Activated CD4-positive, alpha-beta T cell treated with anti-CD3 and anti-CD28 coated beads for 1 hour (primary cell): ENCODE measurements around the gene CDR2L.

Experiments used
- DNase-seq: peaks from one replicate; pipeline ENCODE4 v3.0.0-alpha.2; 2020

The CDR2L gene

DNA sequence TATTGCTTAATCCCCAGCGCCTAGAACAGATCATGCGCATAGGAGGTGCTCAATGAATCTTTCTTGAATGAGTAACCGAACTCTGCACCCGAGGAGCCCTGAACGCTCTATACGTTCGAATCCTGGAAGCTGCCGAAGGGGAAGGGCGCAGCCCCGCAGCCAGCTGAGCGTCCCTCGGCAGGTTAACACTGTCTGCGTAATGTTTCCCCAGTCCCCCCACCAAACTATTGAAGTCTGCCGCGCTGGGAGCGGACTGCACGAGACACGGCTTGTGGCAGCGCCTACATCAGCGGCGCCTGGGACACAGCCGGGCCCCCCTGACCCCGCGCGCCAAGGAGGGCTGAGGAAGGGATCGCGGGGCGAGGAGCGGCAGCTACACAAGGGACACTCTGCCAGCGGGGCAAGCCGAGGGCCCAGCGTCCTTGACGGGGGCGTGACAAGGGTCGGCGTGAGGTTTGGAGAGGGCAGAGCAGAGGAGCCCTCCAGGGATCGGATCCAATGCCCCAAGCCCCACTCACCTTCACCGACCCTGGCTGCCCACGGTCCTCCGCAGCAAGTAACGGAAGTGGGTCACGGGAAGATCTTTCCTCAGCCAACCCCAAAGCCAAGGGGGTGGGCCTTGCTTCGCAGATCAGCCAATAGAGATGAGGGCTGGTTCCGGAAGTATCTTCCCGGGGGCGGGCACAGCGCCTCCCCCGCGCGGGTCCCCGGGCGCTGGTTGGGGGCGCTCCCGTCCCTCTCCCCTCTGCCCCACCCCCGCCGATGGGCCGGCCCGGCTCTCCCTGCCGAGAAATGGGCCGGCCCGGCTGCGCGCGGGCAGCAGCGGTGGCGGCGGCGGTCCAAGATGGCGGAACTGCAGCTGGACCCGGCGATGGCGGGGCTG, 59.2 kb downstream of the CDR2L start, which contains the start of the genes ATP5PD and KCTD2:
ATP5PD (minus strand) TSS at position 563 of the 883 bp plus-strand sequence. CDS start 4,319 bp downstream, outside the sequence.
KCTD2 (plus strand) TSS at position 819 of the 883 bp plus-strand sequence; CDS start at position 845, 26 bp downstream.
- peak; percentile 89 for DNase-seq

DNA sequence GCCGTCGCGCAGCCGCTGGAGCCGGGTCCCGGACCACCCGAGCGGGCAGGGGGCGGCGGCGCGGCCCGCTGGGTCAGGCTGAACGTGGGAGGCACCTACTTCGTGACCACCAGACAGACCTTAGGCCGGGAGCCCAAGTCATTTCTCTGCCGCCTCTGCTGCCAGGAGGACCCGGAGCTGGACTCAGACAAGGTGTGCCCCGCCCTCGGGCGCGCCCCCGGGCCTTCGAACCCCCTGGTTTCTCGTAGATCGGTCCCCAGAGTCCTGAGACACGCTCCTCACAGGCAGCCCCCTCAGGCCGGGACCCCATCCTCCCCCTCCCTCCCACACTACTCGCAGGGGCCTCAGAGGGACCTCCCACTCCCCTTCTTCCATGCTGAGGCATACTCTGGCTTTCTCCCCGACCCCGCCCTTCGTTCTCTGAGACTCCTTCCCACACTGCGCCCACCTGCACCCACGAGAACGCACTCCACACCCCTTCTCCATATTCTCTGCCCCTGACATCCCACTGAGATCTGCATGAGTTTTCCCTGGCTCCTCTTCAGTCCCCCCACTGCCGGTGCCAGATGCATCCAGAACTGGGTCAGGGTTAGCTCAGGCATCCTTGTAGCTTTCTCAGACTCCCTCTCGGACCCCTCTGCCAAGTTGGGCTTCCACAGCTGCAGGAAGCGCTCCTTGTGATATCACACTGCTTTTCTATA, 60.1 kb downstream of the CDR2L start:
- DNase-seq = peak; percentile 12

DNA sequence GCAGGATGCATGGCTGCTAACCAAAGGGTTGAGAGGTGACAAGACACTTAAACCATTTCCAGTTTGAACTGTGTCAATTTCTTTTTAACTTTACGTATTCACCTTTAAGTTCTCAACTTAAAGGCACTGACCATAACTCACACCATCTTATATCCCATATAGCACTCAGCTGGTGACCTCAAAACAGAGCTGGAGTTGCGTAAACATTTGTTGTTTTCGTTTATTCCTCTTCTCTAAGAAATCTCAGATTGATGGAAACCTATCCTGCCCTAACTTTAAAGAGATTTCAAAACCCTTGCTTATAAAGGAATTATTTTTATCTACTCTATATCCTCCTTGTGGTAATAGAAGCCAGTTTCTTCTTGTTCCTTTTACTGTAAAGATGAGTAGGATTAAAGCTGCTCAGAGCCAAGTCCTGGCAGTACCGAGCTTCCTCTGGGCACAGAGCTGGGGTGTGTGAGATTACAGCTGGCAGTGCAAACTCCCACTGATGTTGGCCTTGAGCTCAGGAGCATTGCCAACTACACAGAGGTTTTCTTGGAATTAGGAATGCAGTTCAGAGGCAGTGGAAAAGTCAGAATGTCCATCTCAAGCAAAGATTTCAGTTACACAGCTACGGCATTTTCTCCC, 60.9 kb downstream of the CDR2L start:
- no peak for DNase-seq

DNA sequence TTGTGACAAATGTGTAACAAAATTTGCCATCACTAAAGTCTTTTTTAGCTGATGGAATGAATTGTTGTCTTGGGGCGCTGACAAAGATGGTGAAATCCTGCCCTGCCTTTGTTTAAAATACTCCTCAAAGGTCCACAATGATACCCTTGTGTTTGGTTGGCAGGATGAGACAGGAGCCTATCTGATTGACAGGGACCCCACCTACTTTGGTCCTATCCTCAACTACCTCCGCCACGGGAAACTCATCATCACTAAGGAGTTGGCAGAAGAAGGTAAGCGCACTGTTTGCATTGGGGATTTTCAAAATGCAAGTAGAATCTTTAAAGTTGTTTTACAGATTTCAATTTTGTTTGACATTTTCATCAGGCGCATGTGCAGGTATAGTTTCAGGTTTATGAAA, 61.6 kb downstream of the CDR2L start:
- DNase-seq = no peak

DNA sequence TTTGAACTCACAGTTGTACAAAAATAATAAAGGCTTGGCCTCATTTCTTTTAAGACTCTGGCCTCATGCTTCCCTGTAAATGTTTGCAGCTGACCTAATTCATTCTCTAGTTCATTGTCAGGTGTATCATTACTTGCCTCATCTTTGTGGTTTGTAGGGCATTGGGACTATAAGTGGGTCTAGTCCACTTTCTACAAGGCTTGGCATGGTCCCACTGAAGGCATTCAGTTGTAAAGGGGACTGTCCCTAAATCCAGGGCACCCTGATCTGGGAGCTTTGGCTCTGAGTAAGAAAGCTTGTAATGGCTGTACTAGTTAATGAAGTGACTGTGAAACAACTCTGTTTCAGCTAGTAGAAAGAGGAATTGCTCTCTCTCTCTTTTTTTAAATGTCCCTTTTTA, 62.3 kb downstream of the CDR2L start:
- no peak for DNase-seq

DNA sequence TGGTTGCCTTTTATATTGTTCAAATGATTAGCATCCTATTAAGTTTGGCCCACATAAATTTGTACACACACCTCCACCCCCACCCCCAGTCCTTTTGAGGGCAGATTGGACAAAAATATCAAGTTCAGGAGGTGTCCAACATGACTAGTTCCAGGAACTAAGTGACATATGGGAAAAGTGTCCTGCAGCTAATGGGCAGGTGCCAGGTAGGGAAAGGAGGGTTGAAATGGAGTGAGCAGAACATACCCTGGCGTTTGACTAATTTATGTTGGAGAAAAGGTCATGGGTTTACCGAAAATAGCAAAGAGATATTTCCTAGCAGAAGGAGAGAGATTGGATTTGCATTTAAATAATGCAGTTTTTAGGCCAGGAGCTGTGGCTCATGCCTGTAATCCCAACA, 64.5 kb downstream of the CDR2L start:
- DNase-seq = no peak
